ENCODE results near the gene NR1H4.

The NR1H4 gene

GRCh38 chr12:100533376-100533775 lies 59.7 kb downstream of the NR1H4 start:
- no peak for DNase-seq (ENCODE audit: extremely low read depth, low read depth)
- no peak overlapping the region for H3K4me3 ChIP-seq (replicated peaks; ENCODE audit: low read depth, low read length)
- TF ChIP-seq CTCF (IDR thresholded peaks at IDR 0.05; ENCODE audit: low read depth, low read length, missing control alignments): no peak

GRCh38 chr12:100534625-100535227 lies 61.1 kb downstream of the NR1H4 start:
- TF ChIP-seq CTCF (IDR thresholded peaks at IDR 0.05; ENCODE audit: low read depth, low read length, missing control alignments): no peak
- no peak overlapping the region for H3K4me3 ChIP-seq (replicated peaks; ENCODE audit: low read depth, low read length)
- no peak for DNase-seq (ENCODE audit: extremely low read depth, low read depth)

GRCh38 chr12:100539202-100539601 lies 65.5 kb downstream of the NR1H4 start:
- no peak for TF ChIP-seq CTCF (IDR thresholded peaks at IDR 0.05; ENCODE audit: low read depth, low read length, missing control alignments)
- H3K4me3 ChIP-seq (replicated peaks; ENCODE audit: low read depth, low read length): no peak overlapping the region
- DNase-seq (ENCODE audit: extremely low read depth, low read depth): no peak

GRCh38 chr12:100544165-100544564 lies 70.5 kb downstream of the NR1H4 start:
- DNase-seq (ENCODE audit: extremely low read depth, low read depth): no peak
- no peak for TF ChIP-seq CTCF (IDR thresholded peaks at IDR 0.05; ENCODE audit: low read depth, low read length, missing control alignments)
- no peak overlapping the region for H3K4me3 ChIP-seq (replicated peaks; ENCODE audit: low read depth, low read length)

- no peak for TF ChIP-seq CTCF (IDR thresholded peaks at IDR 0.05; ENCODE audit: low read depth, low read length, missing control alignments)
- no peak for DNase-seq (ENCODE audit: extremely low read depth, low read depth)
- no peak overlapping the region for H3K4me3 ChIP-seq (replicated peaks; ENCODE audit: low read depth, low read length)
Observed at GRCh38 chr12:100545092-100545491, 71.4 kb downstream of the NR1H4 start.

GRCh38 chr12:100553936-100554335 lies 80.3 kb downstream of the NR1H4 start:
- DNase-seq (ENCODE audit: extremely low read depth, low read depth): no peak
- TF ChIP-seq CTCF (IDR thresholded peaks at IDR 0.05; ENCODE audit: low read depth, low read length, missing control alignments): no peak
- H3K4me3 ChIP-seq (replicated peaks; ENCODE audit: low read depth, low read length): no peak overlapping the region

GRCh38 chr12:100554608-100555077 lies 81.0 kb downstream of the NR1H4 start:
- TF ChIP-seq CTCF (IDR thresholded peaks at IDR 0.05; ENCODE audit: low read depth, low read length, missing control alignments): peak; percentile 79
- no peak overlapping the region for H3K4me3 ChIP-seq (replicated peaks; ENCODE audit: low read depth, low read length)
- peak; percentile 89 for DNase-seq (ENCODE audit: extremely low read depth, low read depth)
